K562 (cell line): Measurements from ENCODE around the gene PRKCQ. TPM values are rescaled to one million over a fixed set of nuclear protein-coding genes. Genes with fewer than 3 reads are reported as not detected.

Source experiments
- ATAC-seq: fragments of 200-7000 bp; cut with Tn5 transposase; 3 replicates; pipeline ENCODE4 v1.9.1; 2020; ENCODE audit warnings: moderate library complexity
- BruUV-seq: library from RNA; stranded (reverse); fragments of 400-500 nt; replicated peaks from 2 replicates; lab custom pipeline; 2021; lab: Mats Ljungman, UMichigan
- CTCF ChIA-PET: fragments of 300-600 bp; formaldehyde crosslinking; extraction: SDS; loops from one replicate; lab custom pipeline; 2021; ENCODE audit warnings: low intra/inter-chr PET ratio; lab: Yijun Ruan, JAX
- POLR2A ChIA-PET: fragments of 300-600, 350-650 bp; sonication (Branson Sonifier 250); formaldehyde crosslinking; extraction: SDS; loops from one replicate; lab custom pipeline; 2021; ENCODE audit warnings: antibody characterized with exemption, inconsistent platforms; lab: Yijun Ruan, JAX
- DNase-seq, 4 experiments: peaks; one replicate each; pipeline versions ENCODE4 v3.0.0 to v3.0.0-alpha.2; 2011 to 2018; ENCODE audit warnings: low spot score in 3 of 4, mixed read lengths in 3 of 4; ENCODE audit errors: extremely low read depth in 1 of 4
- FAIRE-seq: peaks from 2 replicates; lab custom pipeline; 2011; peaks lifted over from hg19 to GRCh38; lab: Jason Lieb, UNC
- H2AFZ ChIP-seq: 2 replicates; pipeline ENCODE4 v1.6.0; 2011; ENCODE audit warnings: low read depth, low read length, control low read depth, inconsistent platforms
- H3K27ac ChIP-seq: fragments of 200-600 bp; 3 replicates; pipeline ENCODE4 v1.8.0; 2011; ENCODE audit warnings: low read depth, mild to moderate bottlenecking, control low read depth, inconsistent platforms, low read length, moderate library complexity, mixed read lengths; ENCODE audit errors: extremely low read depth
- H3K27me3 ChIP-seq, 2 experiments: fragments of 300-600 bp in 1 of 2; 2 replicates in 1 of 2; 3 replicates in 1 of 2; pipeline versions ENCODE4 v1.6.0 to v1.8.0; 2011; ENCODE audit warnings: inconsistent platforms in 2 of 2, low read length in 2 of 2, mild to moderate bottlenecking in 1 of 2, mixed read lengths in 1 of 2, moderate library complexity in 1 of 2; ENCODE audit not compliant: control insufficient read depth in 2 of 2, insufficient read depth in 2 of 2
- H3K36me3 ChIP-seq: fragments of 300-600 bp; 3 replicates; pipeline ENCODE4 v1.8.0; 2011; ENCODE audit warnings: mild to moderate bottlenecking, low read length, inconsistent platforms; ENCODE audit not compliant: control insufficient read depth, insufficient read depth
- H3K4me1 ChIP-seq, 2 experiments: fragments of 200-600 bp in 1 of 2; replicated peaks in 1 of 2; 2 replicates in 1 of 2; 3 replicates in 1 of 2; pipeline versions ENCODE4 v1.5.1 to v1.8.0; 2011; ENCODE audit warnings: inconsistent platforms in 2 of 2, low read length in 2 of 2, mild to moderate bottlenecking in 1 of 2, mixed read lengths in 1 of 2, moderate library complexity in 1 of 2; ENCODE audit not compliant: control insufficient read depth in 2 of 2, insufficient read depth in 2 of 2
- H3K4me2 ChIP-seq: 2 replicates; pipeline ENCODE4 v1.6.1; 2011; ENCODE audit warnings: low read length, control low read depth, inconsistent platforms, mixed read lengths; ENCODE audit not compliant: insufficient read depth
- H3K4me3 ChIP-seq: fragments of 200-600 bp; sonication (generic), shearing (Covaris generic); 2 replicates; pipeline ENCODE4 v1.5.1; 2016; ENCODE audit warnings: control low read depth, inconsistent platforms
- H3K79me2 ChIP-seq: fragments of 200-600 bp; 3 replicates; pipeline ENCODE4 v1.8.0; 2011; ENCODE audit warnings: low read length, inconsistent platforms; ENCODE audit not compliant: control insufficient read depth, insufficient read depth
- H3K9ac ChIP-seq, 2 experiments: 2 replicates each; pipeline versions ENCODE4 v1.6.0 to v1.6.1; 2011; ENCODE audit warnings: low read depth in 2 of 2, low read length in 2 of 2, control low read depth in 1 of 2, inconsistent platforms in 1 of 2, mild to moderate bottlenecking in 1 of 2, mixed read lengths in 1 of 2; ENCODE audit not compliant: insufficient read depth in 1 of 2
- H3K9me1 ChIP-seq: one replicate; pipeline ENCODE4 v1.6.0; 2011; ENCODE audit warnings: inconsistent platforms, mild to moderate bottlenecking, low read length, moderate library complexity; ENCODE audit not compliant: control insufficient read depth, insufficient read depth
- H3K9me3 ChIP-seq: replicated peaks from 2 replicates; pipeline ENCODE4 v1.5.1; 2011; ENCODE audit warnings: low read depth, low read length, inconsistent platforms; ENCODE audit not compliant: control insufficient read depth, insufficient read depth
- H4K20me1 ChIP-seq: replicated peaks from 2 replicates; pipeline ENCODE4 v1.6.1; 2011; ENCODE audit warnings: low read length, inconsistent platforms, mixed read lengths; ENCODE audit not compliant: control insufficient read depth, insufficient read depth
- ARID3A ChIP-seq: IDR thresholded peaks from 2 replicates; pipeline ENCODE4 v1.6.1; 2012; ENCODE audit warnings: low read depth, low read length, improper control_type of control experiment, borderline replicate concordance
- CREBBP ChIP-seq: IDR thresholded peaks from one replicate; pipeline ENCODE4 v1.6.1; 2012; ENCODE audit warnings: low read depth, mild to moderate bottlenecking, control low read depth, inconsistent platforms, low read length
- E2F8 ChIP-seq: fragments of 450-650 bp; IDR thresholded peaks from 2 replicates; pipeline ENCODE4 v1.7.1; 2018; ENCODE audit warnings: mild to moderate bottlenecking, low read depth; ENCODE audit not compliant: partially characterized antibody
- EGR1 ChIP-seq: fragments of 450-650 bp; conservative IDR thresholded peaks from 2 replicates; pipeline ENCODE4 v1.6.1; 2017; ENCODE audit warnings: mild to moderate bottlenecking
- HNRNPUL1 ChIP-seq: fragments of 200-400 bp; formaldehyde crosslinking; IDR thresholded peaks from 2 replicates; pipeline ENCODE4 v1.6.1; 2017; ENCODE audit warnings: low read length
- IRF2 ChIP-seq: sonication (generic); formaldehyde crosslinking; IDR thresholded peaks from 2 replicates; pipeline ENCODE4 v1.8.1; 2022; ENCODE audit warnings: mild to moderate bottlenecking, missing genetic modification reagents
- MED1 ChIP-seq: sonication (generic); formaldehyde crosslinking; IDR thresholded peaks from 2 replicates; pipeline ENCODE4 v1.8.1; 2023; ENCODE audit warnings: missing genetic modification reagents, borderline replicate concordance
- SMAD4 ChIP-seq: fragments of 250-450 bp; sonication (Bioruptor Pico); conservative IDR thresholded peaks from 2 replicates; pipeline ENCODE4 v1.8.0; 2021; ENCODE audit warnings: inconsistent platforms, mild to moderate bottlenecking, moderate library complexity
- TCF7L2 ChIP-seq: fragments of 150-350 bp; IDR thresholded peaks from 2 replicates; pipeline ENCODE4 v1.6.1; 2016; ENCODE audit warnings: low read depth, mild to moderate bottlenecking, low read length, moderate library complexity
- USF1 ChIP-seq: sonication (generic); formaldehyde crosslinking; IDR thresholded peaks from 2 replicates; pipeline ENCODE4 v1.9.0; 2022; ENCODE audit warnings: mild to moderate bottlenecking, missing genetic modification reagents
- ZBTB7A ChIP-seq: IDR thresholded peaks from 2 replicates; pipeline ENCODE4 v1.6.1; 2011; ENCODE audit warnings: low read depth, mild to moderate bottlenecking, low read length, moderate library complexity, borderline replicate concordance; ENCODE audit not compliant: control insufficient read depth
- WGBS: fragments of 100-300 bp; shearing (Covaris generic); methylation state at CpG from one replicate; pipeline ENCODE4 v1.1.6; 2016; ENCODE audit warnings: low coverage, mixed read lengths; ENCODE audit not compliant: insufficient coverage; ENCODE audit errors: missing lambda C conversion rate; 5-methylcytosine and 5-hydroxymethylcytosine counted together
- in situ Hi-C: fragments of 300-500 bp; cut with MboI; formaldehyde crosslinking; loops from 4 replicates; pipeline ENCODE4 v1.15.0; 2018; ENCODE audit warnings: inconsistent platforms, mixed read lengths
- intact Hi-C: fragments of 100-400 bp; cut with micrococcal nuclease; formaldehyde crosslinking; loops from 2 replicates; pipeline ENCODE4 v1.14.2; 2022
- polyA plus RNA-seq, 8 experiments: library from polyadenylated mRNA; depleted of rRNA in 4 of 8; stranded (reverse) in 5 of 8; unstranded in 3 of 8; fragments of >200 nt; fragmentation: Nextera tagmentation in 2 of 8; fragmentation: Illumina TruSeq in 1 of 8; extraction: Ambion mirVana in 2 of 8; extraction: Trizol in 1 of 8; gene quantifications; 2 replicates each; pipeline versions ENCODE4 v1.2.1 to v1.2.3, GENCODE V29; 2011 to 2014; ENCODE audit warnings: inconsistent platforms in 1 of 8, missing spikeins in 1 of 8
- total RNA-seq, 7 experiments: library from RNA; depleted of rRNA in 6 of 7; stranded (reverse); fragments of >200 nt in 6 of 7; fragmentation: Illumina TruSeq in 2 of 7; extraction: Trizol in 2 of 7; gene quantifications; 2 replicates each; pipeline versions ENCODE4 v1.2.1 to v1.2.3, GENCODE V29; 2011 to 2021; ENCODE audit warnings: low replicate concordance in 1 of 7

Gene PRKCQ
- total and polyA plus RNA-seq, 9 of the 15 experiments (the other 6 are each of a cell fraction or from before 2014, with no cell fraction given) = 4.4 to 23.3 (median 14.6) TPM

GRCh38 chr10:6569259-6569658, 10.8 kb downstream of the PRKCQ start (continued):
- TF ChIP-seq ARID3A = no peak
- TF ChIP-seq USF1 (CRISPR knock-in tag) = no peak

GRCh38 chr10:6567884-6568283, 12.2 kb downstream of the PRKCQ start:
- no peaks in the 10 kb centered on the region for H3K9me1 ChIP-seq
- H3K4me3 ChIP-seq = no peak overlapping the region
- WGBS = 87% methylated on average over 8 of the region's 8 CpGs
- H3K9ac ChIP-seq = no peak overlapping the region
- ATAC-seq = no peak; the same call in 2 of the 3 replicates
- intact Hi-C loops = no loop called here
- ChIA-PET POLR2A (interaction anchor here (1.3 to 1.5 kb wide), 2 partner anchors 10 to 12 kb away, joined by 3 to 5 read pairs; no protein-coding TSS in a partner anchor), CTCF (no interaction called here)
- no peaks in the 10 kb centered on the region for H3K9me3 ChIP-seq
- H3K36me3 ChIP-seq = no peaks in the 10 kb centered on the region
- peaks cover 9% of the 10 kb centered on the region; the same call in 1 of the 2 replicates for H4K20me1 ChIP-seq
- peaks cover 0 to 4% of the 10 kb centered on the region in 2 experiments; a peak in 1 of 5 replicates for H3K4me1 ChIP-seq
- no TSS peak for BruUV-seq
- H3K79me2 ChIP-seq = peaks cover 8% of the 10 kb centered on the region; the same call in 1 of the 3 replicates
- FAIRE-seq = no peak
- H3K27me3 ChIP-seq = no peaks in the 10 kb centered on the region
- in situ Hi-C loops = no loop called here
- DNase-seq = no peak
- no peak overlapping the region for H2AFZ ChIP-seq
- H3K4me2 ChIP-seq = no peak overlapping the region
- no peak overlapping the region for H3K27ac ChIP-seq
- TF ChIP-seq ZBTB7A (no peak), E2F8 (no peak), TCF7L2 (no peak), EGR1 (no peak), MED1 (no peak), IRF2 (CRISPR knock-in tag) (no peak), CREBBP (no peak), SMAD4 (CRISPR knock-in tag) (no peak), HNRNPUL1 (no peak)
